DND-41 (cell line): ENCODE measurements around the gene CDKN2B.

Experiments used
- ATAC-seq: fragments of 200-7000 bp; cut with Tn5 transposase; 3 replicates; pipeline ENCODE4 v1.9.1; 2021; ENCODE audit warnings: low read depth; ENCODE audit not compliant: insufficient read depth
- DNase-seq: peaks from one replicate; pipeline ENCODE4 v3.0.0-alpha.2; 2020
- H2AFZ ChIP-seq: 2 replicates; pipeline ENCODE4 v1.6.0; 2012; ENCODE audit warnings: low read depth, low read length
- H3K27ac ChIP-seq: 2 replicates; pipeline ENCODE4 v1.5.1; 2012; ENCODE audit warnings: low read length, inconsistent platforms
- H3K27me3 ChIP-seq: fragments of 200-600 bp; sonication (generic); 2 replicates; pipeline ENCODE4 v1.6.0; 2012; ENCODE audit warnings: low read length, mild to moderate bottlenecking, inconsistent platforms; ENCODE audit not compliant: insufficient read depth, poor library complexity
- H3K36me3 ChIP-seq: 2 replicates; pipeline ENCODE4 v1.5.1; 2012; ENCODE audit warnings: low read length, inconsistent platforms; ENCODE audit not compliant: insufficient read depth
- H3K4me1 ChIP-seq: 2 replicates; pipeline ENCODE4 v1.5.1; 2012; ENCODE audit warnings: mild to moderate bottlenecking, low read length; ENCODE audit not compliant: insufficient read depth
- H3K4me2 ChIP-seq: 2 replicates; pipeline ENCODE4 v1.6.0; 2012; ENCODE audit warnings: mild to moderate bottlenecking, moderate library complexity, low read length, inconsistent platforms; ENCODE audit not compliant: insufficient read depth
- H3K4me3 ChIP-seq, 2 experiments: fragments of 200-600 bp in 1 of 2; shearing (Covaris generic) in 1 of 2; 2 replicates each; pipeline ENCODE4 v1.5.1; 2012 to 2016; ENCODE audit warnings: inconsistent platforms in 2 of 2, low read length in 2 of 2, mild to moderate bottlenecking in 2 of 2, low read depth in 1 of 2, moderate library complexity in 1 of 2
- H3K79me2 ChIP-seq: 2 replicates; pipeline ENCODE4 v1.6.0; 2012; ENCODE audit warnings: low read length, inconsistent platforms; ENCODE audit not compliant: insufficient read depth
- H3K9ac ChIP-seq: 2 replicates; pipeline ENCODE4 v1.6.0; 2012; ENCODE audit warnings: low read depth, mild to moderate bottlenecking, inconsistent platforms, low read length, moderate library complexity
- H3K9me3 ChIP-seq: 2 replicates; pipeline ENCODE4 v1.5.1; 2012; ENCODE audit warnings: low read length, moderate library complexity, mild to moderate bottlenecking, inconsistent platforms; ENCODE audit not compliant: insufficient read depth, severe bottlenecking
- H4K20me1 ChIP-seq: 2 replicates; pipeline ENCODE4 v1.6.0; 2012; ENCODE audit warnings: low read length; ENCODE audit not compliant: insufficient read depth
- EZH2 ChIP-seq: IDR thresholded peaks from 3 replicates; pipeline ENCODE4 v1.6.1; 2012; ENCODE audit warnings: borderline replicate concordance, low read depth, mild to moderate bottlenecking, moderate library complexity, low read length, inconsistent platforms; ENCODE audit not compliant: severe bottlenecking
- TF ChIP-seq, protein P1 (sequence below): IDR thresholded peaks from 2 replicates; pipeline ENCODE4 v1.5.1; 2012; ENCODE audit warnings: borderline replicate concordance, low read length, moderate library complexity, mild to moderate bottlenecking; ENCODE audit not compliant: poor library complexity, severe bottlenecking; ENCODE audit errors: extremely low read depth

Gene CDKN2B

GRCh38 chr9:22043928-22044327 is 34.8 kb upstream of the CDKN2B start:
- no peaks in the 10 kb centered on the region for H4K20me1 ChIP-seq
- peaks cover 6% of the 10 kb centered on the region; the same call in 1 of the 2 replicates for H3K4me1 ChIP-seq
- H3K9me3 ChIP-seq: no peaks in the 10 kb centered on the region
- ATAC-seq (no peak), DNase-seq (no peak)
- no peak overlapping the region for H3K27ac ChIP-seq
- no peak overlapping the region for H3K4me2 ChIP-seq
- no peak for TF ChIP-seq EZH2
- TF ChIP-seq, protein P1, sequence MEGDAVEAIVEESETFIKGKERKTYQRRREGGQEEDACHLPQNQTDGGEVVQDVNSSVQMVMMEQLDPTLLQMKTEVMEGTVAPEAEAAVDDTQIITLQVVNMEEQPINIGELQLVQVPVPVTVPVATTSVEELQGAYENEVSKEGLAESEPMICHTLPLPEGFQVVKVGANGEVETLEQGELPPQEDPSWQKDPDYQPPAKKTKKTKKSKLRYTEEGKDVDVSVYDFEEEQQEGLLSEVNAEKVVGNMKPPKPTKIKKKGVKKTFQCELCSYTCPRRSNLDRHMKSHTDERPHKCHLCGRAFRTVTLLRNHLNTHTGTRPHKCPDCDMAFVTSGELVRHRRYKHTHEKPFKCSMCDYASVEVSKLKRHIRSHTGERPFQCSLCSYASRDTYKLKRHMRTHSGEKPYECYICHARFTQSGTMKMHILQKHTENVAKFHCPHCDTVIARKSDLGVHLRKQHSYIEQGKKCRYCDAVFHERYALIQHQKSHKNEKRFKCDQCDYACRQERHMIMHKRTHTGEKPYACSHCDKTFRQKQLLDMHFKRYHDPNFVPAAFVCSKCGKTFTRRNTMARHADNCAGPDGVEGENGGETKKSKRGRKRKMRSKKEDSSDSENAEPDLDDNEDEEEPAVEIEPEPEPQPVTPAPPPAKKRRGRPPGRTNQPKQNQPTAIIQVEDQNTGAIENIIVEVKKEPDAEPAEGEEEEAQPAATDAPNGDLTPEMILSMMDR: no peak
- H3K9ac ChIP-seq: no peak overlapping the region
- no peak overlapping the region for H2AFZ ChIP-seq
- H3K27me3 ChIP-seq: no peaks in the 10 kb centered on the region
- H3K36me3 ChIP-seq: peaks cover 29% of the 10 kb centered on the region; the same call in 1 of the 2 replicates
- H3K79me2 ChIP-seq: 0 out of 2 replicates have a peak, but pooled peaks cover 4% of the 10 kb centered on the region
- H3K4me3 ChIP-seq: no peak overlapping the region

- peaks cover 19% of the 10 kb centered on the region for H3K4me1 ChIP-seq
- H2AFZ ChIP-seq: no peak overlapping the region
- no peak overlapping the region for H3K9ac ChIP-seq
- H3K79me2 ChIP-seq: peaks cover 4% of the 10 kb centered on the region; the same call in 1 of the 2 replicates
- no peaks in the 10 kb centered on the region for H4K20me1 ChIP-seq
- H3K27ac ChIP-seq: no peak overlapping the region
- no peaks in the 10 kb centered on the region for H3K9me3 ChIP-seq
- DNase-seq (no peak), ATAC-seq (no peak)
- H3K36me3 ChIP-seq: peaks cover 14% of the 10 kb centered on the region; the same call in 1 of the 2 replicates
- H3K4me2 ChIP-seq: no peak overlapping the region
- H3K27me3 ChIP-seq: no peaks in the 10 kb centered on the region
- TF ChIP-seq EZH2: no peak
- TF ChIP-seq, protein P1: no peak
- no peak overlapping the region for H3K4me3 ChIP-seq
Measured at GRCh38 chr9:22041775-22042174, 32.7 kb upstream of the CDKN2B start.

GRCh38 chr9:22041344-22041743 is 32.2 kb upstream of the CDKN2B start:
- TF ChIP-seq, protein P1: no peak
- TF ChIP-seq EZH2: no peak
- H3K4me2 ChIP-seq: no peak overlapping the region
- H3K9me3 ChIP-seq: no peaks in the 10 kb centered on the region
- ATAC-seq: no peak
- no peak overlapping the region for H2AFZ ChIP-seq
- peaks cover 13% of the 10 kb centered on the region; the same call in 1 of the 2 replicates for H3K36me3 ChIP-seq
- H3K9ac ChIP-seq: no peak overlapping the region
- no peaks in the 10 kb centered on the region for H3K27me3 ChIP-seq
- H3K27ac ChIP-seq: no peak overlapping the region
- H3K4me3 ChIP-seq: no peak overlapping the region
- no peak for DNase-seq
- H3K4me1 ChIP-seq: peaks cover 23% of the 10 kb centered on the region
- H4K20me1 ChIP-seq: no peaks in the 10 kb centered on the region
- peaks cover 4% of the 10 kb centered on the region; the same call in 1 of the 2 replicates for H3K79me2 ChIP-seq

DNA sequence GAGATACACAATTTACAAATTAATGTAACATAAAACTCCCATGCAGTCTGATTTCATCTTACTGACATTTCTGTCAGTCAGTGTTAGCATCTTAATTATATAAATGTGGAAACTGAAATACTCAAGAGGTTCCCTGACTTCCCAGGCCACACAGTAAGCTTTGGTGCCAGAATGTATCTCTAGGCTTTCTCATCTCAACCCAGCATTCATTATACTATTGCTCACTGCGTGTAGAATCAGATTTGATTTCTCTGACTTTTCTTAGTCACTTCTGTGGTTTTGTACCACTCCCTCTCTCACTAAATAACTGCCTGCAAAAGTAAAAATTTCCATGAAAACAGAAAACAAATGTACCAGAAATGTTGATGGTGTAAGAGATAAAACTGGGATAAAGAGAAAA is 31.7 kb upstream of the CDKN2B start:
- DNase-seq: no peak
- H3K4me1 ChIP-seq: peaks cover 28% of the 10 kb centered on the region

More for the DNA sequence above, 31.7 kb upstream of the CDKN2B start:
- H3K4me3 ChIP-seq: no peak overlapping the region
- H3K9me3 ChIP-seq: no peaks in the 10 kb centered on the region
- no peaks in the 10 kb centered on the region for H4K20me1 ChIP-seq
- no peak overlapping the region for H3K4me2 ChIP-seq
- TF ChIP-seq, protein P1: no peak
- no peak for TF ChIP-seq EZH2
- no peaks in the 10 kb centered on the region for H3K27me3 ChIP-seq
- no peak overlapping the region for H3K9ac ChIP-seq
- peaks cover 9% of the 10 kb centered on the region; the same call in 1 of the 2 replicates for H3K36me3 ChIP-seq
- no peak overlapping the region for H3K27ac ChIP-seq
- peaks cover 4% of the 10 kb centered on the region; the same call in 1 of the 2 replicates for H3K79me2 ChIP-seq
- H2AFZ ChIP-seq: no peak overlapping the region
- ATAC-seq: no peak
